H1 (cell line): ENCODE results near the gene FGFR2. TPM values are rescaled to one million over a fixed set of nuclear protein-coding genes. Genes with fewer than 3 reads are reported as not detected.

Source experiments
- CTCF ChIA-PET: fragments of 300-600 bp; sonication (Branson Sonifier 250); formaldehyde crosslinking; loops from one replicate; lab custom pipeline; 2021; ENCODE audit not compliant: partially characterized antibody; lab: Charles Lee
- POLR2A ChIA-PET: fragments of 300-600 bp; sonication (Branson Sonifier 250); formaldehyde crosslinking; loops from one replicate; lab custom pipeline; 2021; ENCODE audit warnings: inconsistent platforms; ENCODE audit not compliant: partially characterized antibody; lab: Charles Lee
- DNase-seq, 2 experiments: peaks; one replicate each; pipeline versions ENCODE4 v3.0.0 to v3.0.0-alpha.2; 2010 to 2022; ENCODE audit warnings: low spot score in 2 of 2, low read depth in 1 of 2, mixed read lengths in 1 of 2
- FAIRE-seq: peaks from 2 replicates; lab custom pipeline; 2011; peaks lifted over from hg19 to GRCh38; lab: Jason Lieb, UNC
- H2AFZ ChIP-seq: 2 replicates; pipeline ENCODE4 v1.8.1; 2012; ENCODE audit warnings: low read length, inconsistent platforms
- H2AK5ac ChIP-seq: 2 replicates; pipeline ENCODE4 v1.6.1; 2013; ENCODE audit warnings: low read depth, low read length
- H2BK120ac ChIP-seq: replicated peaks from 2 replicates; pipeline ENCODE3; 2013; ENCODE audit warnings: low read depth, low read length, inconsistent platforms
- H2BK12ac ChIP-seq: 2 replicates; pipeline ENCODE4 v1.6.1; 2013; ENCODE audit warnings: low read depth, low read length
- H2BK15ac ChIP-seq: 2 replicates; pipeline ENCODE4 v1.6.1; 2013; ENCODE audit warnings: low read length
- H2BK20ac ChIP-seq: 2 replicates; pipeline ENCODE4 v1.6.1; 2013; ENCODE audit warnings: low read length
- H2BK5ac ChIP-seq: 2 replicates; pipeline ENCODE4 v1.6.1; 2013; ENCODE audit warnings: low read depth, low read length
- H3K14ac ChIP-seq: 2 replicates; pipeline ENCODE4 v1.6.1; 2013; ENCODE audit warnings: inconsistent platforms; ENCODE audit not compliant: insufficient read length
- H3K18ac ChIP-seq: 2 replicates; pipeline ENCODE4 v1.6.1; 2013; ENCODE audit warnings: low read length; ENCODE audit errors: extremely low read depth
- H3K23ac ChIP-seq: 2 replicates; pipeline ENCODE4 v1.6.1; 2013; ENCODE audit warnings: inconsistent platforms; ENCODE audit not compliant: insufficient read length
- H3K23me2 ChIP-seq: 2 replicates; pipeline ENCODE4 v1.6.1; 2013; ENCODE audit warnings: low read depth, low read length
- H3K27ac ChIP-seq: 2 replicates; pipeline ENCODE4 v1.6.1; 2011; ENCODE audit warnings: low read depth, low read length, inconsistent platforms
- H3K27me3 ChIP-seq, 4 experiments: replicated peaks in 1 of 4; 1 replicate in 1 of 4; 2 replicates in 3 of 4; pipeline versions ENCODE4 v1.6.1 to v1.8.1; 2011 to 2013; ENCODE audit warnings: low read length in 3 of 4, mild to moderate bottlenecking in 3 of 4, inconsistent platforms in 2 of 4, mixed read lengths in 2 of 4, moderate library complexity in 1 of 4; ENCODE audit not compliant: control insufficient read depth in 3 of 4, insufficient read depth in 3 of 4; ENCODE audit errors: extremely low read depth in 1 of 4
- H3K36me3 ChIP-seq, 4 experiments: 2 replicates each; pipeline versions ENCODE4 v1.6.1 to v1.8.1; 2011 to 2013; ENCODE audit warnings: mild to moderate bottlenecking in 4 of 4, low read length in 3 of 4, moderate library complexity in 2 of 4, control low read depth in 1 of 4, inconsistent platforms in 1 of 4; ENCODE audit not compliant: insufficient read depth in 4 of 4, control insufficient read depth in 2 of 4
- H3K4ac ChIP-seq: replicated peaks from 2 replicates; pipeline ENCODE3; 2013; ENCODE audit warnings: low read length, low read depth, mixed read lengths, inconsistent platforms; ENCODE audit not compliant: insufficient read length
- H3K4me1 ChIP-seq, 4 experiments: replicated peaks in 1 of 4; 1 replicate in 1 of 4; 2 replicates in 3 of 4; pipeline versions ENCODE4 v1.6.1 to v1.8.1; 2011 to 2013; ENCODE audit warnings: low read length in 3 of 4, inconsistent platforms in 2 of 4, mixed read lengths in 1 of 4; ENCODE audit not compliant: insufficient read depth in 4 of 4, control insufficient read depth in 3 of 4
- H3K4me2 ChIP-seq, 2 experiments: 2 replicates each; pipeline versions ENCODE4 v1.6.1 to v1.8.1; 2011 to 2013; ENCODE audit warnings: low read depth in 2 of 2, low read length in 2 of 2, control low read depth in 1 of 2, inconsistent platforms in 1 of 2, mild to moderate bottlenecking in 1 of 2; ENCODE audit not compliant: insufficient read depth in 1 of 2
- H3K4me3 ChIP-seq, 4 experiments: fragments of 200-600, 300-600 bp in 1 of 4; sonication (generic), shearing (Covaris generic), sonication (Bioruptor Twin) in 1 of 4; 2 replicates each; pipeline versions ENCODE4 v1.5.1 to v1.8.1; 2011 to 2016; ENCODE audit warnings: low read length in 4 of 4, low read depth in 3 of 4, control low read depth in 2 of 4, inconsistent platforms in 2 of 4, mild to moderate bottlenecking in 2 of 4, mixed read lengths in 1 of 4, moderate library complexity in 1 of 4; ENCODE audit not compliant: insufficient read depth in 2 of 4; ENCODE audit errors: extremely low read depth in 1 of 4
- H3K56ac ChIP-seq: replicated peaks from 2 replicates; pipeline ENCODE3; 2013; ENCODE audit warnings: low read depth, mild to moderate bottlenecking, mixed read lengths, low read length, inconsistent platforms; ENCODE audit not compliant: insufficient read length
- H3K79me1 ChIP-seq: 2 replicates; pipeline ENCODE4 v1.6.1; 2013; ENCODE audit warnings: low read depth, low read length, control low read depth
- H3K79me2 ChIP-seq, 2 experiments: 2 replicates each; pipeline versions ENCODE4 v1.6.1 to v1.8.1; 2012 to 2013; ENCODE audit warnings: low read length in 2 of 2, mild to moderate bottlenecking in 2 of 2, inconsistent platforms in 1 of 2; ENCODE audit not compliant: insufficient read depth in 2 of 2, control insufficient read depth in 1 of 2
- H3K9ac ChIP-seq, 4 experiments: replicated peaks in 1 of 4; 1 replicate in 1 of 4; 2 replicates in 3 of 4; pipeline versions ENCODE4 v1.6.1 to v1.8.1; 2011 to 2013; ENCODE audit warnings: low read depth in 3 of 4, low read length in 3 of 4, control low read depth in 2 of 4, mild to moderate bottlenecking in 2 of 4, moderate library complexity in 2 of 4, inconsistent platforms in 1 of 4; ENCODE audit errors: extremely low read depth in 1 of 4
- H3K9me3 ChIP-seq, 2 experiments: 2 replicates each; pipeline versions ENCODE4 v1.6.1 to v1.8.1; 2012 to 2013; ENCODE audit warnings: mild to moderate bottlenecking in 2 of 2, moderate library complexity in 2 of 2, control low read depth in 1 of 2, inconsistent platforms in 1 of 2, low read depth in 1 of 2, low read length in 1 of 2, mixed read lengths in 1 of 2; ENCODE audit not compliant: insufficient read depth in 2 of 2
- H4K20me1 ChIP-seq, 2 experiments: replicated peaks in 1 of 2; 2 replicates each; pipeline versions ENCODE3 to v1.8.1; 2011 to 2013; ENCODE audit warnings: inconsistent platforms in 2 of 2, low read length in 2 of 2, mild to moderate bottlenecking in 1 of 2; ENCODE audit not compliant: insufficient read depth in 2 of 2, control insufficient read depth in 1 of 2
- H4K5ac ChIP-seq: 2 replicates; pipeline ENCODE4 v1.6.1; 2013; ENCODE audit warnings: low read length, low read depth, mixed read lengths, inconsistent platforms; ENCODE audit not compliant: insufficient read length
- H4K8ac ChIP-seq: 2 replicates; pipeline ENCODE4 v1.8.0; 2013; ENCODE audit warnings: mild to moderate bottlenecking, moderate library complexity, low read length, inconsistent platforms; ENCODE audit not compliant: insufficient read depth; ENCODE audit errors: extremely low read depth
- H4K91ac ChIP-seq: replicated peaks from 2 replicates; pipeline ENCODE3; 2013; ENCODE audit warnings: low read length, mixed read lengths, inconsistent platforms; ENCODE audit not compliant: insufficient read length
- BACH1 ChIP-seq: IDR thresholded peaks from 2 replicates; pipeline ENCODE4 v1.6.1; 2012; ENCODE audit warnings: low read length, improper control_type of control experiment
- BCL11A ChIP-seq, 2 experiments: IDR thresholded peaks; one replicate each; pipeline ENCODE4 v1.6.1; 2011; ENCODE audit warnings: low read depth in 2 of 2, low read length in 2 of 2, mild to moderate bottlenecking in 2 of 2
- CBX5 ChIP-seq: fragments of 300-800, 300-1000 bp; sonication (generic); IDR thresholded peaks from 2 replicates; pipeline ENCODE4 v1.7.1; 2016; ENCODE audit warnings: antibody characterized with exemption, low read length, low read depth
- MAFK ChIP-seq: IDR thresholded peaks from 2 replicates; pipeline ENCODE4 v1.6.1; 2012; ENCODE audit warnings: low read depth, mild to moderate bottlenecking, improper control_type of control experiment, low read length
- PHF8 ChIP-seq: fragments of 200-600 bp; sonication (generic); conservative IDR thresholded peaks from 2 replicates; pipeline ENCODE4 v1.7.1; 2012; ENCODE audit warnings: low read depth, mild to moderate bottlenecking, inconsistent platforms, low read length, moderate library complexity
- TEAD4 ChIP-seq: IDR thresholded peaks from 2 replicates; pipeline ENCODE4 v1.6.1; 2012; ENCODE audit warnings: low read depth, low read length, inconsistent platforms, mixed read lengths
- WGBS, 2 experiments: shearing (Covaris generic) in 1 of 2; methylation state at CpG; one replicate each; pipeline versions ENCODE4 v1.1.6 to v1.1.7; 2013 to 2015; ENCODE audit warnings: low lambda C conversion rate in 2 of 2, mixed read lengths in 2 of 2, inconsistent platforms in 1 of 2, low coverage in 1 of 2, missing lambda C conversion rate in 1 of 2; ENCODE audit not compliant: insufficient replicate concordance in 2 of 2, insufficient coverage in 1 of 2, insufficient read length in 1 of 2; ENCODE audit errors: extremely low coverage in 1 of 2, missing lambda C conversion rate in 1 of 2; 5-methylcytosine and 5-hydroxymethylcytosine counted together
- polyA plus RNA-seq, 7 experiments: library from polyadenylated mRNA; depleted of rRNA in 3 of 7; stranded (reverse) in 5 of 7; unstranded in 2 of 7; fragments of >200 nt in 5 of 7; fragments of 200-250 nt in 2 of 7; gene quantifications; 1 replicate in 5 of 7; 2 replicates in 1 of 7; 4 replicates in 1 of 7; pipeline versions ENCODE4 v1.2.1 to v1.2.3, GENCODE V29; 2011 to 2013; ENCODE audit warnings: missing spikeins in 2 of 7, mixed read lengths in 2 of 7
- total RNA-seq: library from RNA; stranded (reverse); fragmentation: NEBNext Ultra II Directional; extraction: Animal tissue kit (Norgen Biotek cat#: 25700); gene quantifications from 2 replicates; pipeline ENCODE4 v1.2.1, GENCODE V29; 2021
- TF ChIP-seq, protein P1 (sequence below): IDR thresholded peaks from 2 replicates; pipeline ENCODE4 v1.6.1; 2012; ENCODE audit warnings: low read length, inconsistent platforms

The FGFR2 gene
- total and polyA plus RNA-seq, 2 of the 8 experiments (the other 6 are each of a cell fraction or from before 2014, with no cell fraction given): 50.2 to 81.2 TPM

DNA sequence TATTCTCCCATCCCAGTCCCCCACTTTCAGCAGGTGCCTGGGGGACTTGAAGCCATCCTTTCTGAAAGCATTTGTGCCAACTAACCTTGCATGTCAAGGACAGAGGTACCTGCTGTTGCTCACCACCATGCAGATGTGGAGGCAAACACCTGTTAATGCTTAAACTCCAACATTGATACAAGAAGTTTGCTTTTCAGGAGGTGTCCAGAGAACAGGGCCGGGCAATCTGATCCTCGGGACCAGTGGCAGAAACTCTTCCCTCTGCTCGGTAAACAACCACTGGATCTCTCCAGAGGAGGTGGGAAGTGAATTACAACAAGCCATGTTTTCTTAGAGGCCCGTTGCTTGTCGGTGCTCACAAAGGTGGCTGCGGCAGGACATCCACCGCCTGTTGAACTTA, 54.7 kb downstream of the FGFR2 start:
- no peak overlapping the region for H3K56ac ChIP-seq
- no peak overlapping the region for H2BK12ac ChIP-seq
- H3K4me2 ChIP-seq: peak overlapping the region; percentile 8 to 51; a peak in 3 of 4 replicates
- H3K23me2 ChIP-seq: no peaks in the 10 kb centered on the region
- H3K36me3 ChIP-seq: peaks cover 3 to 60% (median 22%) of the 10 kb centered on the region in 4 experiments
- H3K18ac ChIP-seq: no peak overlapping the region
- ChIA-PET CTCF (interaction anchor here (0.6 kb wide), 1 partner anchor 36 kb away, joined by 3 read pairs; no protein-coding TSS in a partner anchor), POLR2A (interaction anchor here (0.9 kb wide), 1 partner anchor 31 kb away, joined by 3 read pairs; no protein-coding TSS in a partner anchor)
- no peak overlapping the region for H4K8ac ChIP-seq
- no peak overlapping the region for H3K4ac ChIP-seq
- H3K79me1 ChIP-seq: peaks cover 14% of the 10 kb centered on the region
- H3K9me3 ChIP-seq: no peaks in the 10 kb centered on the region
- H2AK5ac ChIP-seq: no peak overlapping the region
- WGBS, 2 experiments: 89% methylated on average over 7 of the region's 7 CpGs; no CpG with 5 or more reads in 1 of the 2 experiments
- H4K91ac ChIP-seq: no peak overlapping the region
- H2AFZ ChIP-seq: no peak overlapping the region
- H3K9ac ChIP-seq: no peak overlapping the region; a peak in 2 of 7 replicates
- H2BK120ac ChIP-seq: no peak overlapping the region
- peaks cover 13 to 33% (median 30%) of the 10 kb centered on the region in 4 experiments for H3K4me1 ChIP-seq
- H4K20me1 ChIP-seq: no peaks in the 10 kb centered on the region
- no peak overlapping the region; a peak in 1 of 8 replicates for H3K4me3 ChIP-seq
- FAIRE-seq (no peak), DNase-seq (no peak)
- H3K23ac ChIP-seq: no peak overlapping the region
- H4K5ac ChIP-seq: peak overlapping the region; percentile 31
- H2BK5ac ChIP-seq: peak overlapping the region; percentile 8; the same call in 1 of the 2 replicates
- H3K79me2 ChIP-seq: peaks cover 6 to 76% of the 10 kb centered on the region in 2 experiments; a peak in 3 of 4 replicates
- H2BK15ac ChIP-seq: no peak overlapping the region
- 0 out of 2 replicates have a peak overlapping the region, but pooled peaks have one; percentile 28 for H2BK20ac ChIP-seq
- H3K14ac ChIP-seq: no peak overlapping the region
- no peaks in the 10 kb centered on the region for H3K27me3 ChIP-seq
- no peak overlapping the region for H3K27ac ChIP-seq
- TF ChIP-seq BACH1 (no peak), CBX5 (no peak), TEAD4 (no peak), BCL11A (IDR thresholded peaks at IDR 0.05; ENCODE audit: low read depth in 2 of 2, low read length in 2 of 2) (no peak), PHF8 (no peak), MAFK (no peak)
- TF ChIP-seq, protein P1, sequence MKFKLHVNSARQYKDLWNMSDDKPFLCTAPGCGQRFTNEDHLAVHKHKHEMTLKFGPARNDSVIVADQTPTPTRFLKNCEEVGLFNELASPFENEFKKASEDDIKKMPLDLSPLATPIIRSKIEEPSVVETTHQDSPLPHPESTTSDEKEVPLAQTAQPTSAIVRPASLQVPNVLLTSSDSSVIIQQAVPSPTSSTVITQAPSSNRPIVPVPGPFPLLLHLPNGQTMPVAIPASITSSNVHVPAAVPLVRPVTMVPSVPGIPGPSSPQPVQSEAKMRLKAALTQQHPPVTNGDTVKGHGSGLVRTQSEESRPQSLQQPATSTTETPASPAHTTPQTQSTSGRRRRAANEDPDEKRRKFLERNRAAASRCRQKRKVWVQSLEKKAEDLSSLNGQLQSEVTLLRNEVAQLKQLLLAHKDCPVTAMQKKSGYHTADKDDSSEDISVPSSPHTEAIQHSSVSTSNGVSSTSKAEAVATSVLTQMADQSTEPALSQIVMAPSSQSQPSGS: no peak
